Fibroblast of lung (primary cell): ENCODE results near the gene CST8.

Experiments
- CTCF ChIP-seq, 2 donors: IDR thresholded peaks in 1 of 2; conservative IDR thresholded peaks in 1 of 2; 1 replicate in 1 of 2; 2 replicates in 1 of 2; pipeline ENCODE4 v1.5.1; 2011 to 2012; ENCODE audit warnings: low read length in 2 of 2, control low read depth in 1 of 2, inconsistent platforms in 1 of 2, low read depth in 1 of 2, mild to moderate bottlenecking in 1 of 2
- EZH2 ChIP-seq: IDR thresholded peaks from 2 replicates; pipeline ENCODE4 v1.5.1; 2012; ENCODE audit warnings: low read length, control low read depth, mild to moderate bottlenecking; ENCODE audit errors: missing control alignments

- TF ChIP-seq EZH2 = no peak
- no peak for TF ChIP-seq CTCF (conservative IDR thresholded peaks at IDR 0.05 in 1 of 2, IDR thresholded peaks at IDR 0.05 in 1 of 2; ENCODE audit: low read depth in 1 of 2, low read length in 2 of 2)
Observed at GRCh38 chr20:23541330-23541729, 50.4 kb downstream of the CST8 start.
